Astrocyte of the hippocampus (primary cell): ENCODE results near the gene OR6C3.
"Not testable (repeated sequence)": the region's sequence is repeated elsewhere in the genome, so short reads cannot be mapped to it uniquely, and the experiment has no call there.

Experiments
- DNase-seq: peaks from one replicate; pipeline ENCODE4 v3.0.0; 2011; ENCODE audit warnings: low read depth, low spot score

The OR6C3 gene

GRCh38 chr12:55330446-55330845 is at the start of gene OR6C3:
Gene OR6C3, plus strand, starts transcription at chr12:55330746. Its CDS starts 955 bp downstream, at chr12:55331701.
- DNase-seq, result no peak

- DNase-seq, result no peak
Observed at GRCh38 chr12:55280991-55281390, 49.6 kb upstream of the OR6C3 start.

DNA sequence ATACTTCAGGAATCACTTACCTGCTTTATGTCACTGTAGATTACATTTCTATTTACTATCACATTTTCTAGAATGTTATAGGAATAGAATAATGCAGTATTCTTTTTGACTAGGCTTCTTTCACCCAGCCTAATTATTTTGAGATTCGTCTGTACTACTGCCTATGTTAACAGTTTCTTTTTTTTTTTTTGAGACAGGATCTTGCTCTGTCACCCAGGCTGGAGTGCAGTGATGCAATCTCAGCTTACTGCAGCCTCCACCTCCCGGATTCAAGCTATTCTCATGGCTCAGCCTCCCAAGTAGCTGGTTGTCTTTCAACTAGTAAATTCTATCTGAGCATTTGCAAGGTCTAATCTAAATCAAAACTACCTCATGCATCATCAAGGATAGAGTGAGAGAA is 40.5 kb upstream of the OR6C3 start:
- no peak for DNase-seq

GRCh38 chr12:55296469-55296868 is 34.1 kb upstream of the OR6C3 start, which contains the start of gene OR6C6:
Gene OR6C6, minus strand, starts transcription at chr12:55296569. Its CDS starts 1,337 bp downstream, at chr12:55295232.
- DNase-seq, result no peak

DNA sequence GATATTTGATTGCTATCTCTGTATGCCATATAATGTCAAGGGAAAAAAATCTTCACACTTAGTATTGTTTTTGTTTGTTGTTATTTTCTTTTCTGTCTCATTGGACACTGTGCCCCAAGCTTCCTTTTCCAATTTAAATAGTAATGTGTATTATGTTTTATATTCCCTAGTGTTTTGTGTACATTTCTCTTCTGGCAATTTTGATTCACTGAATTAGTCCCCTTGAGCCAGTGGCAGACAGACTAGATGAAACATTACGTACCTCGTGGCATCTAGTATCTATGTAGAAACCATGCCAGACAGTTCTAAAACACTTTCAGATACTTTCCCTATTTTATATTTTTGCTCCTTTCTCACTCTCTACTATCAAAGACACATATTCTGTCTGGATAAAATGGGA is 16.5 kb upstream of the OR6C3 start, which contains the start of gene OR6C1:
Gene OR6C1, plus strand, starts transcription at position 301 of the 400 bp plus-strand sequence. CDS start 6,257 bp downstream, outside the sequence.
- DNase-seq, result no peak

DNA sequence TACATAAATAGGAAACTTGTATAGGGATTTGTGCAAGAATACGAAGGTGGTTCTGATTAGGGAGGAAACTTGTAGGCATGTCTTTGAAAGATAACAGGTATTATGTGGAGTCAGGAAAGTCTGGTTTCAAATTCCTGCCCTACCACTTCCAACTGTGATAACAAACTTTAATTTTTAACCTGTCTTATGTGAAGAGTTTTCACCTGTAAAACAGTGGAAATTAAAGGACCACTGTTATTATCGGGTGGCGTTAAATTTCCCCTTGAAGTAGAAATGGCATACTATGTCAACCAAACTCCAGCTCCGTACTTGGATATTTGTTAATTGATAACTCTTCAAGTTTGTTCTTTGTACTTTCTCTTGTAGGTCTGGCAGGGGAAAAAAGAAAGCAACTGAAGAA is 10.3 kb upstream of the OR6C3 start:
- no peak for DNase-seq

DNA sequence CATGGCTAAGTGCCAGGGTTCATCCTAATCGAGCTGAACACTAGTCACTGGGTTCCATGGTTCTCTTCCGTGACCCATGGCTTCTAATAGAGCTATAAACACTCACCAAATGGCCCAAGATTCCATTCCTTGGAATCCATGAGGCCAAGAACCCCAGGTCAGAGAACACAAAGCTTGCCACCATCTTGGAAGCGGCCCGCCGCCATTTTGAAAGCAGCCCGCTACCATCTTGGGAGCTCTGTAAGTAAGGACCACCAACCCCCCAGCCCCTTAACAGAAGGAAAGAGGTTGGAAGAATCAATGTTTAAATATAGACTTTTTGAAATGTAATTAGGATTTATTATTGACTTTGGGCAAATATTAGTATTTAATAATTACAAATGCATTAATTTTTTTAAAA is 4.7 kb upstream of the OR6C3 start:
- not testable (repeated sequence) for DNase-seq

- DNase-seq, result no peak
Observed at GRCh38 chr12:55336002-55336401, 5.5 kb downstream of the OR6C3 start.

DNA sequence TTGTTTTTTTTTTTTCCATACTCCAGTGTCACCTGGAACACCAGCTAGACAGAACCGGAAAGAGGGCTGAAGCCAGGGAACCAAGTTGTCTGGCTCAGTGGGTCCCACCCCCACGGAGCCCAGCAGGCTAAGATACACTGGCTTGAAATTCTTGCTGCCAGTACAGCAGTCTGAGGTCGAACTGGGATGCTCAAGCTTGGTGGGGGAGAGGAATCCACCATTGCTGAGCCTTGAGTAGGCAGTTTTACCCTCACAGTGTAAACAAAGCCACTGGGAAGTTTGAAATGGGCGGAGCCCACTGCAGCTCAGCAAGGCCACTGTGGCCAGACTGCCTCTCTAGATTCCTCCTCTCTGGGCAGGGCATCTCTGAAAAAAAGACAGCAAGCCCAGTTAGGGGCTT is 24.8 kb downstream of the OR6C3 start:
- DNase-seq, result not testable (repeated sequence)

DNA sequence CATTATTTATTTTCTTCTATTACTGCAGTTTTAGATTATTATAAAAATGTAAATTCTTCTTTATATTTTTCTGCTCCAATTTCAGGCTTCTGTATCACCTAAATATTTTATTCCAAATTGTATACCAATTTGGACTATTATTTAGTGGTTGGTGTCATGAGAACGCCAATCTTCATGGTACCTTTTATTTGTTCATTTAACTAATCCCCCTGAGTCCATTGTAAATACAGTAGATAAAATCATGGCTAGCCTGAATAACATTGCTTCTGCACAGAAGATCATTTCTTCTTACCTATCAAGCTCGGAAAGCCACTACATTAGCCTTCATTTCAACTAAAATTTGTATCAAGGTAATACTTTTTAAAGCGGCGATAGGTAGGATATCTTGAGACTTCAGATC is 32.1 kb downstream of the OR6C3 start, which contains the start of gene OR6C75:
Gene OR6C75, plus strand, starts transcription at position 301 of the 400 bp plus-strand sequence. CDS start 2,136 bp downstream, outside the sequence.
- DNase-seq, result no peak

GRCh38 chr12:55365086-55365485 is 34.5 kb downstream of the OR6C3 start:
- no peak for DNase-seq

- DNase-seq, result no peak
Observed at GRCh38 chr12:55372521-55372920, 42.0 kb downstream of the OR6C3 start.
